Thyroid gland (tissue), 4 donors: ENCODE results near the gene ELL2.

Source experiments
- POLR2A ChIP-seq, 2 donors: fragments of 450-650 bp; IDR thresholded peaks; one replicate each; pipeline ENCODE4 v1.6.1; 2017; ENCODE audit warnings: antibody characterized with exemption in 2 of 2, mild to moderate bottlenecking in 2 of 2, moderate library complexity in 1 of 2
- TF ChIP-seq, protein P1 (sequence below), 6 experiments: fragments of 200-600 bp in 3 of 6; fragments of 450-650 bp in 3 of 6; sonication (generic) in 3 of 6; IDR thresholded peaks; one replicate each; pipeline ENCODE4 v1.5.1; 2016 to 2019; ENCODE audit warnings: antibody characterized with exemption in 6 of 6, mild to moderate bottlenecking in 2 of 6, inconsistent platforms in 1 of 6, moderate library complexity in 1 of 6

DNA sequence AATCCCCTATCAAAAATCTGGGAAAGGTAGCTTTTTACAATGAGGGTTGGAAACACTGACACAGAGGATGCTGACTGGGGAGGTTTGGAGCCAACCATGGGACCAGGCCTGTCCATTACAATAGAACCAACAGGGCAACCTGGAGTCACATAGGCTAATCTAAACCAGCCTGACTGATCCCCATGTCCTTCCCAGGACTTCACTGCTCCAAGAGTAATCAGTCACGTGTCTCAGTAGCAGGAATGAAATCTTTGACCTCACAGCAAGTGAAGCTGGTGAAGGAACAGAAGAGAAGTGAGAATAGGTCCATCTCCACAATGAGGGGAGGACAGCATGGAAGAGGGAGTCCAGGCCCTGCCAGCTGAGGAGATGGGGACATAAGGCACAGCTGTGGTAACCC lies 123.1 kb downstream of the ELL2 start:
- TF ChIP-seq, protein P1, sequence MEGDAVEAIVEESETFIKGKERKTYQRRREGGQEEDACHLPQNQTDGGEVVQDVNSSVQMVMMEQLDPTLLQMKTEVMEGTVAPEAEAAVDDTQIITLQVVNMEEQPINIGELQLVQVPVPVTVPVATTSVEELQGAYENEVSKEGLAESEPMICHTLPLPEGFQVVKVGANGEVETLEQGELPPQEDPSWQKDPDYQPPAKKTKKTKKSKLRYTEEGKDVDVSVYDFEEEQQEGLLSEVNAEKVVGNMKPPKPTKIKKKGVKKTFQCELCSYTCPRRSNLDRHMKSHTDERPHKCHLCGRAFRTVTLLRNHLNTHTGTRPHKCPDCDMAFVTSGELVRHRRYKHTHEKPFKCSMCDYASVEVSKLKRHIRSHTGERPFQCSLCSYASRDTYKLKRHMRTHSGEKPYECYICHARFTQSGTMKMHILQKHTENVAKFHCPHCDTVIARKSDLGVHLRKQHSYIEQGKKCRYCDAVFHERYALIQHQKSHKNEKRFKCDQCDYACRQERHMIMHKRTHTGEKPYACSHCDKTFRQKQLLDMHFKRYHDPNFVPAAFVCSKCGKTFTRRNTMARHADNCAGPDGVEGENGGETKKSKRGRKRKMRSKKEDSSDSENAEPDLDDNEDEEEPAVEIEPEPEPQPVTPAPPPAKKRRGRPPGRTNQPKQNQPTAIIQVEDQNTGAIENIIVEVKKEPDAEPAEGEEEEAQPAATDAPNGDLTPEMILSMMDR (IDR thresholded peaks at IDR 0.05): no peak
- TF ChIP-seq POLR2A (IDR thresholded peaks at IDR 0.05): no peak
